HepG2 (cell line): ENCODE data around the gene NPIPB4. TPM values are rescaled to one million over a fixed set of nuclear protein-coding genes. Genes with fewer than 3 reads are reported as not detected.
A peak's percentile ranks its signal among the peaks of the same experiment; 100 is the strongest.
"Not testable (repeated sequence)": the region's sequence is repeated elsewhere in the genome, so short reads cannot be mapped to it uniquely, and the experiment has no call there.

Experiments
- ATAC-seq: fragments of 200-7000 bp; cut with Tn5 transposase; 3 replicates; pipeline ENCODE4 v1.9.1; 2020; ENCODE audit warnings: mild to moderate bottlenecking, moderate library complexity
- Bru-seq: library from RNA; stranded (reverse); fragments of 400-500 nt; gene quantifications from one replicate; lab custom pipeline; 2021; lab: Mats Ljungman, UMichigan
- BruChase-seq, 2 experiments: library from RNA; stranded (reverse); fragments of 400-500 nt; gene quantifications; one replicate each; lab custom pipeline; 2021; lab: Mats Ljungman, UMichigan
- BruUV-seq: library from RNA; stranded (reverse); fragments of 400-500 nt; replicated peaks from 2 replicates; lab custom pipeline; 2021; lab: Mats Ljungman, UMichigan
- CTCF ChIA-PET: fragments of 300-600 bp; formaldehyde crosslinking; extraction: SDS; loops from one replicate; lab custom pipeline; 2021; ENCODE audit warnings: low total read pairs, inconsistent platforms, low intra/inter-chr PET ratio; lab: Yijun Ruan, JAX
- POLR2A ChIA-PET: fragments of 350-600 bp; sonication (Branson Sonifier 250); formaldehyde crosslinking; loops from one replicate; lab custom pipeline; 2020; ENCODE audit warnings: antibody characterized with exemption, inconsistent platforms; lab: Yijun Ruan, JAX
- DNase-seq: peaks from one replicate; pipeline ENCODE4 v3.0.0-alpha.2; 2015; ENCODE audit warnings: low spot score
- FAIRE-seq: peaks from 3 replicates; lab custom pipeline; 2011; peaks lifted over from hg19 to GRCh38; lab: Jason Lieb, UNC
- H2AFZ ChIP-seq: one replicate; pipeline ENCODE4 v1.6.1; 2011; ENCODE audit warnings: low read length, inconsistent platforms
- H3K27ac ChIP-seq: fragments of 300-600 bp; 3 replicates; pipeline ENCODE4 v1.8.0; 2011; ENCODE audit warnings: mixed run types, mild to moderate bottlenecking, mixed read lengths, low read length, inconsistent platforms; ENCODE audit not compliant: insufficient read depth; ENCODE audit errors: extremely low read length
- H3K27me3 ChIP-seq, 2 experiments: fragments of 200-600 bp in 1 of 2; 2 replicates in 1 of 2; 3 replicates in 1 of 2; pipeline versions ENCODE4 v1.6.0 to v1.8.0; 2011; ENCODE audit warnings: low read length in 2 of 2, mild to moderate bottlenecking in 2 of 2, moderate library complexity in 2 of 2, inconsistent platforms in 1 of 2; ENCODE audit not compliant: insufficient read depth in 2 of 2, control insufficient read depth in 1 of 2
- H3K36me3 ChIP-seq, 2 experiments: fragments of 200-600 bp in 1 of 2; replicated peaks in 1 of 2; 2 replicates in 1 of 2; 3 replicates in 1 of 2; pipeline versions ENCODE4 v1.5.1 to v1.8.0; 2011; ENCODE audit warnings: low read length in 2 of 2, inconsistent platforms in 1 of 2; ENCODE audit not compliant: insufficient read depth in 2 of 2, control insufficient read depth in 1 of 2
- H3K4me1 ChIP-seq: 2 replicates; pipeline ENCODE4 v1.5.1; 2012; ENCODE audit warnings: low read length, inconsistent platforms; ENCODE audit not compliant: insufficient read depth
- H3K4me2 ChIP-seq: 2 replicates; pipeline ENCODE4 v1.6.0; 2011; ENCODE audit warnings: low read depth, low read length, inconsistent platforms
- H3K4me3 ChIP-seq, 3 experiments: fragments of 200-600 bp in 1 of 3; sonication (generic), shearing (Covaris generic) in 1 of 3; replicated peaks in 1 of 3; 2 replicates each; pipeline ENCODE4 v1.5.1; 2011 to 2016; ENCODE audit warnings: low read length in 3 of 3, inconsistent platforms in 2 of 3, low read depth in 2 of 3, mild to moderate bottlenecking in 2 of 3, control low read depth in 1 of 3, mixed read lengths in 1 of 3; ENCODE audit not compliant: insufficient read depth in 1 of 3
- H3K79me2 ChIP-seq: one replicate; pipeline ENCODE4 v1.6.1; 2011; ENCODE audit warnings: low read length, inconsistent platforms; ENCODE audit not compliant: insufficient read depth
- H3K9ac ChIP-seq: 2 replicates; pipeline ENCODE4 v1.6.0; 2011; ENCODE audit warnings: mild to moderate bottlenecking, low read depth, low read length, inconsistent platforms; ENCODE audit not compliant: insufficient read depth
- H3K9me3 ChIP-seq: 2 replicates; pipeline ENCODE4 v1.5.1; 2012; ENCODE audit warnings: mild to moderate bottlenecking, low read length
- H4K20me1 ChIP-seq: 2 replicates; pipeline ENCODE4 v1.6.0; 2011; ENCODE audit warnings: inconsistent platforms, mild to moderate bottlenecking, low read length, moderate library complexity; ENCODE audit not compliant: insufficient read depth
- WGBS: methylation state at CpG from one replicate; pipeline ENCODE4 v1.1.6; 2017; ENCODE audit warnings: low lambda C conversion rate; 5-methylcytosine and 5-hydroxymethylcytosine counted together
- in situ Hi-C: cut with HindIII; loops from 2 replicates; pipeline ENCODE4 v1.10.0; 2017; ENCODE audit warnings: low pct_unique_long_range_greater_than_20kb; ENCODE audit not compliant: extremely low pct_ligation_motif_present
- intact Hi-C: fragments of 100-400 bp; cut with micrococcal nuclease; formaldehyde crosslinking; loops from one replicate; pipeline ENCODE4 v1.10.0; 2022; ENCODE audit not compliant: unreplicated experiment
- long read RNA-seq, 2 experiments: library from RNA in 1 of 2; library from polyadenylated mRNA in 1 of 2; stranded (forward) in 1 of 2; unstranded in 1 of 2; transcript quantifications; one replicate each; pipeline ENCODE4 v2.0.0, GENCODE V29; 2019 to 2022
- polyA minus RNA-seq, 3 experiments: library from RNA; depleted of rRNA, polyadenylated mRNA; stranded (reverse); fragments of >200 nt; gene quantifications; 2 replicates each; pipeline ENCODE4 v1.2.3, GENCODE V29; 2011; ENCODE audit warnings: low replicate concordance in 1 of 3
- polyA plus RNA-seq, 8 experiments: library from polyadenylated mRNA; depleted of rRNA in 3 of 8; stranded (reverse) in 7 of 8; unstranded in 1 of 8; fragments of >200 nt; fragmentation: Illumina TruSeq in 4 of 8; extraction: Trizol in 4 of 8; gene quantifications; 2 replicates each; pipeline versions ENCODE4 v1.2.1 to v1.2.3, GENCODE V29; 2011 to 2016; ENCODE audit warnings: low read depth in 4 of 8, missing spikeins in 1 of 8, mixed read lengths in 1 of 8; ENCODE audit not compliant: insufficient read depth in 1 of 8
- total RNA-seq, 5 experiments: library from RNA; depleted of rRNA; stranded (reverse); fragments of >200 nt; fragmentation: Illumina TruSeq; extraction: Trizol; gene quantifications; 2 replicates each; pipeline ENCODE4 v1.2.3, GENCODE V29; 2016; ENCODE audit warnings: low read depth in 1 of 5

Gene NPIPB4
- total RNA-seq (2016; rRNA removed; fragmentation: Illumina TruSeq; extraction: Trizol) = 18.8 and 33.9 TPM in 2 replicates
- total RNA-seq (2016; cell fraction: cytosol; rRNA removed; fragmentation: Illumina TruSeq; extraction: Trizol; ENCODE audit: low read depth) = 24.9 and 28.1 TPM in 2 replicates
- total RNA-seq (2016; cell fraction: insoluble cytoplasmic fraction; rRNA removed; fragmentation: Illumina TruSeq; extraction: Trizol) = 16.7 and 36.5 TPM in 2 replicates
- 24.3 and 31.1 TPM in 2 replicates for total RNA-seq (2016; cell fraction: membrane; rRNA removed; fragmentation: Illumina TruSeq; extraction: Trizol)
- total RNA-seq (2016; cell fraction: nucleus; rRNA removed; fragmentation: Illumina TruSeq; extraction: Trizol) = 105 and 121 TPM in 2 replicates
- polyA plus RNA-seq (2011; rRNA removed) = 33.2 and 41.0 TPM in 2 replicates
- polyA plus RNA-seq (2011; cell fraction: cytosol; rRNA removed) = 8.2 and 13.4 TPM in 2 replicates
- polyA plus RNA-seq (2011; cell fraction: nucleus; rRNA removed) = 43.7 and 77.6 TPM in 2 replicates
- 58.6 and 76.6 TPM in 2 replicates for polyA plus RNA-seq (2012)
- polyA plus RNA-seq (2016; cell fraction: cytosol; fragmentation: Illumina TruSeq; extraction: Trizol; ENCODE audit: low read depth) = 1.1 and 1.7 TPM in 2 replicates
- polyA plus RNA-seq (2016; cell fraction: insoluble cytoplasmic fraction; fragmentation: Illumina TruSeq; extraction: Trizol; ENCODE audit: low read depth) = 17.2 and 23.3 TPM in 2 replicates
- polyA plus RNA-seq (2016; cell fraction: membrane; fragmentation: Illumina TruSeq; extraction: Trizol; ENCODE audit: low read depth) = 6.5 and 6.6 TPM in 2 replicates
- polyA plus RNA-seq (2016; cell fraction: nucleus; fragmentation: Illumina TruSeq; extraction: Trizol; ENCODE audit: insufficient read depth, low read depth) = 481 and 635 TPM in 2 replicates
- 97.3 and 102 TPM in 2 replicates for polyA minus RNA-seq (2011; rRNA and poly(A)+ RNA removed; ENCODE audit: low replicate concordance)
- polyA minus RNA-seq (2011; cell fraction: cytosol; rRNA and poly(A)+ RNA removed) = 14.7 and 19.8 TPM in 2 replicates
- polyA minus RNA-seq (2011; cell fraction: nucleus; rRNA and poly(A)+ RNA removed) = 211 and 225 TPM in 2 replicates
- Bru-seq, nascent RNA = percentile 72 among the genes with signal in this experiment
- percentile 84 among the genes with signal in this experiment for BruChase-seq, experiment 1, labeled RNA remaining after a 6-hour chase
- percentile 84 among the genes with signal in this experiment for BruChase-seq, experiment 2, labeled RNA remaining after a 2-hour chase
- long read RNA-seq, experiment 1, partial matches to known transcripts = 0 of 3 reads
- long read RNA-seq, experiment 1, other reads (novel, unspliced or antisense) = 3 of 3 reads
- long read RNA-seq, experiment 2, partial matches to known transcripts = 2 of 8 reads
- long read RNA-seq, experiment 2, other reads (novel, unspliced or antisense) = 6 of 8 reads

DNA sequence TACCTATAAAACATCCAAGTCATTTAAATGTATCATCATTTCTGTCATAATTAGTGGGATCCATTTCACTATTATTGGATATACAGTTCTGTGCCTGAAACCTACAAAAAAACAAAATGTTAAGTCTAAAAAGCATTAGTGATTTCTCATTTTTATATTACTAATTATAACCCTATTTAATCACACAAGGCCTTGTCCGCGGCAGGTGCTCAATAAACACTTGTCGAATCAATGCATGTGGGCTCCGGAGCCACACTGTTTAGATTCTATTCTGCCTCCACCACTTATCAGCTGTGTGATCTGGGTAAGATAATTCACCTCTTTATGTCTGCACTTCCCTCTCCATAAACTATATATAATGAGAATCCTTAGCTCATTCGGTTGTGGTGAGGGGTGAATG is at the start of gene NPIPB4:
Gene NPIPB4 (minus strand): TSS at position 101 of the 400 bp plus-strand sequence. CDS start 378 bp downstream, outside the sequence.
- H3K4me1 ChIP-seq, ATAC-seq, POLR2A ChIA-PET, in situ Hi-C loops, H3K36me3 ChIP-seq, CTCF ChIA-PET, H2AFZ ChIP-seq, H3K4me2 ChIP-seq, H3K9me3 ChIP-seq, H3K27me3 ChIP-seq, H3K27ac ChIP-seq, DNase-seq, BruUV-seq, H3K9ac ChIP-seq, H3K79me2 ChIP-seq, FAIRE-seq, H3K4me3 ChIP-seq, H4K20me1 ChIP-seq, intact Hi-C loops: not testable (repeated sequence)
- WGBS = no CpG with 5 or more reads among the region's 5 CpGs

DNA sequence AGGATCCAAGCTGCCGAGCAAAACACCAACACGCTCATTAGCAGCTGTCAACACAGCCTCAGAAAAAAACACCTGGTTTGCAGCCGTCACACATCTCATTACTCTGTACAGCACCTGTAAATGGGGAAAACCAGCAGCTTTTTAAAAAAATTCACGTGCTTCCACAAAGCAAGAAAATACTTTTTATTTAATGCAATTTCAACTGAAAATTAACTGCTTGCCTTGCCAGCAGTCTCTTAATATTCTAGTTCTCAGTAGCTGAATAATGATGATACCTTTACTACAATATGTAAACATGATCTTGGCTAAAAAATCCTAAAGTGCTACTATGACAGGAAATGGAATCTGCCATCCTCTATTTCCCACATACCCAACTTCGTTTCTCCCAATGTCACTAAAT is 41.4 kb upstream of the NPIPB4 start:
- H3K4me3 ChIP-seq, POLR2A ChIA-PET, H3K36me3 ChIP-seq, H3K4me2 ChIP-seq, BruUV-seq, ATAC-seq, H3K9ac ChIP-seq, H2AFZ ChIP-seq, H3K9me3 ChIP-seq, in situ Hi-C loops, H3K27ac ChIP-seq, CTCF ChIA-PET, intact Hi-C loops, H3K27me3 ChIP-seq, DNase-seq, FAIRE-seq, H4K20me1 ChIP-seq, H3K79me2 ChIP-seq, H3K4me1 ChIP-seq: not testable (repeated sequence)
- WGBS = 28% methylated on average over 5 of the region's 5 CpGs

DNA sequence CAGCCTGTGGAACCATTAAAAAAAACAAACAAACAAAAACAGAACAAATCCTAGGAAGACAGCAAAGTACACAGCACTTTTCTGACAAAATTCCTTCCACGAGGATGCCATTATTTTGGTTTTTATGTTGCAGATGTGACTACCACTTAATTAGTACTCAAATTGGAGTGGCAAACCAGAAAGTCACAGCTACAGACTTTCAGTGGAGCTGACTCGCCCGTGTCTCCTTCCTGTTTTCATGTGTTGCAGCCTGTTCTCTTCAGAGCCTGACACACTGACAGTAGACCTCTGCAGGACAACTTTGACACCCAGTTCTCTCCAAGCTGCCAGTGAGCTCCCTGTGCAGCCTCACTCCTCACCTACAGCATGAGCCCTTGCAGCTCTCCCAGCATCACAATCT is 24.4 kb upstream of the NPIPB4 start:
- H3K9ac ChIP-seq, H2AFZ ChIP-seq, FAIRE-seq, CTCF ChIA-PET, DNase-seq, H4K20me1 ChIP-seq, ATAC-seq, H3K27ac ChIP-seq, H3K36me3 ChIP-seq, BruUV-seq, POLR2A ChIA-PET, in situ Hi-C loops, H3K4me1 ChIP-seq, H3K4me2 ChIP-seq, H3K27me3 ChIP-seq, H3K9me3 ChIP-seq, H3K4me3 ChIP-seq, intact Hi-C loops, H3K79me2 ChIP-seq: not testable (repeated sequence)
- WGBS = no CpG with 5 or more reads among the region's 3 CpGs
